ENCODE measurements around the gene GCFC2. TPM values are rescaled to one million over a fixed set of nuclear protein-coding genes. Genes with fewer than 3 reads are reported as not detected.

The GCFC2 gene
- total and polyA plus RNA-seq, 9 of the 15 experiments (the other 6 are each of a cell fraction or from before 2014, with no cell fraction given): 10.5 to 40.6 (median 23.0) TPM

DNA sequence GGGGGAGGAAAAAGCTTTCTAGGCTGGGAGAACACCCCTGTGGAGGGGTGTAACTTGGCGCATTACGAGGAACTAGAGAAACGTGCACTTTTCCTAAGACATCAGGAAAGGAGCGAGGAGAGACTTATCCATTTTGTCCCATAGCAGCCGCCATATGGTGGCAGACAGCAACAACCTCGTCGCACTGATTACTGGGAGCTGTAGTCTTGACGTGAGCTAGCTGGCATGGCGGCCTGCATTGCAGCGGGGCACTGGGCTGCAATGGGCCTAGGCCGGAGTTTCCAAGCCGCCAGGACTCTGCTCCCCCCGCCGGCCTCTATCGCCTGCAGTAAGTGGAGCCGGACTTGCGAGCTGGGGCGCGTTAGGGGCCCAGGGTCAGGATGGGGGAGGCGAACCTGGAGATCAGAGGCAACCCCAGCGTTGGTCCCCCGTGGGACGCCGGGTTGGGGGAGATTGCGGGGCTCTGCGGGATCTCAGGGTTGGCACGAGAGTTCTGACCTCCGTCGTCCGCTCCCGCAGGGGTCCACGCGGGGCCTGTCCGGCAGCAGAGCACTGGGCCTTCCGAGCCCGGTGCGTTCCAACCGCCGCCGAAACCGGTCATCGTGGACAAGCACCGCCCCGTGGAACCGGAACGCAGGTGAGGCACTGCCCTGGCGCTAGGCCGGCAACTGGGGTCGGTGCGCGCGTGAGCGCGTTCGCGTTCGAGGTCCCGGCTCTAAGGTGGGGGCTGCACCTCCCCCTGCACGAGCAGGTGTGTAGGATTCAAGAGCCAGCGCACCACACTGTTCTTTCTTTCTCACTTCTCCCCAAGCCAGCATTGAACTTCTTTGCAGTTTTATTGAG is 63.9 kb downstream of the GCFC2 start, which contains the start of gene MRPL19 (continued):
- TF ChIP-seq, protein P1, sequence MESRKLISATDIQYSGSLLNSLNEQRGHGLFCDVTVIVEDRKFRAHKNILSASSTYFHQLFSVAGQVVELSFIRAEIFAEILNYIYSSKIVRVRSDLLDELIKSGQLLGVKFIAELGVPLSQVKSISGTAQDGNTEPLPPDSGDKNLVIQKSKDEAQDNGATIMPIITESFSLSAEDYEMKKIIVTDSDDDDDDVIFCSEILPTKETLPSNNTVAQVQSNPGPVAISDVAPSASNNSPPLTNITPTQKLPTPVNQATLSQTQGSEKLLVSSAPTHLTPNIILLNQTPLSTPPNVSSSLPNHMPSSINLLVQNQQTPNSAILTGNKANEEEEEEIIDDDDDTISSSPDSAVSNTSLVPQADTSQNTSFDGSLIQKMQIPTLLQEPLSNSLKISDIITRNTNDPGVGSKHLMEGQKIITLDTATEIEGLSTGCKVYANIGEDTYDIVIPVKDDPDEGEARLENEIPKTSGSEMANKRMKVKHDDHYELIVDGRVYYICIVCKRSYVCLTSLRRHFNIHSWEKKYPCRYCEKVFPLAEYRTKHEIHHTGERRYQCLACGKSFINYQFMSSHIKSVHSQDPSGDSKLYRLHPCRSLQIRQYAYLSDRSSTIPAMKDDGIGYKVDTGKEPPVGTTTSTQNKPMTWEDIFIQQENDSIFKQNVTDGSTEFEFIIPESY (CRISPR knock-in tag; IDR thresholded peaks at IDR 0.05): no peak
- TF ChIP-seq SRSF1 (IDR thresholded peaks at IDR 0.05; ENCODE audit: low read depth, low read length) (no peak), ZNF583 (CRISPR knock-in tag; IDR thresholded peaks at IDR 0.05) (0 out of 2 replicates have a peak, but pooled peaks have one; percentile 54), ADNP (tag; IDR thresholded peaks at IDR 0.05) (no peak), TARDBP (IDR thresholded peaks at IDR 0.05) (no peak), ATF1 (CRISPR knock-in tag; IDR thresholded peaks at IDR 0.05) (no peak), ATF1 (tag; IDR thresholded peaks at IDR 0.05) (peak; percentile 81), ESRRA (IDR thresholded peaks at IDR 0.05; ENCODE audit: borderline replicate concordance, low read depth) (0 out of 2 replicates have a peak, but pooled peaks have one; percentile 8), NCOA4 (IDR thresholded peaks at IDR 0.05; ENCODE audit: partially characterized antibody) (no peak), XRCC5 (IDR thresholded peaks at IDR 0.05; ENCODE audit: low read depth, low read length) (no peak), TAF9B (IDR thresholded peaks at IDR 0.05; ENCODE audit: partially characterized antibody) (peak; percentile 74)
- TF ChIP-seq, protein P2, sequence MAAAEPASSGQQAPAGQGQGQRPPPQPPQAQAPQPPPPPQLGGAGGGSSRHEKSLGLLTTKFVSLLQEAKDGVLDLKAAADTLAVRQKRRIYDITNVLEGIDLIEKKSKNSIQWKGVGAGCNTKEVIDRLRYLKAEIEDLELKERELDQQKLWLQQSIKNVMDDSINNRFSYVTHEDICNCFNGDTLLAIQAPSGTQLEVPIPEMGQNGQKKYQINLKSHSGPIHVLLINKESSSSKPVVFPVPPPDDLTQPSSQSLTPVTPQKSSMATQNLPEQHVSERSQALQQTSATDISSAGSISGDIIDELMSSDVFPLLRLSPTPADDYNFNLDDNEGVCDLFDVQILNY (CRISPR knock-in tag; IDR thresholded peaks at IDR 0.05): peak; percentile 58; the same call in 1 of the 2 replicates
- TF ChIP-seq, protein P3, sequence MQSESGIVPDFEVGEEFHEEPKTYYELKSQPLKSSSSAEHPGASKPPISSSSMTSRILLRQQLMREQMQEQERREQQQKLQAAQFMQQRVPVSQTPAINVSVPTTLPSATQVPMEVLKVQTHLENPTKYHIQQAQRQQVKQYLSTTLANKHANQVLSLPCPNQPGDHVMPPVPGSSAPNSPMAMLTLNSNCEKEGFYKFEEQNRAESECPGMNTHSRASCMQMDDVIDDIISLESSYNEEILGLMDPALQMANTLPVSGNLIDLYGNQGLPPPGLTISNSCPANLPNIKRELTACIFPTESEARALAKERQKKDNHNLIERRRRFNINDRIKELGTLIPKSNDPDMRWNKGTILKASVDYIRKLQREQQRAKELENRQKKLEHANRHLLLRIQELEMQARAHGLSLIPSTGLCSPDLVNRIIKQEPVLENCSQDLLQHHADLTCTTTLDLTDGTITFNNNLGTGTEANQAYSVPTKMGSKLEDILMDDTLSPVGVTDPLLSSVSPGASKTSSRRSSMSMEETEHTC (IDR thresholded peaks at IDR 0.05): no peak
- TF ChIP-seq, protein P4, sequence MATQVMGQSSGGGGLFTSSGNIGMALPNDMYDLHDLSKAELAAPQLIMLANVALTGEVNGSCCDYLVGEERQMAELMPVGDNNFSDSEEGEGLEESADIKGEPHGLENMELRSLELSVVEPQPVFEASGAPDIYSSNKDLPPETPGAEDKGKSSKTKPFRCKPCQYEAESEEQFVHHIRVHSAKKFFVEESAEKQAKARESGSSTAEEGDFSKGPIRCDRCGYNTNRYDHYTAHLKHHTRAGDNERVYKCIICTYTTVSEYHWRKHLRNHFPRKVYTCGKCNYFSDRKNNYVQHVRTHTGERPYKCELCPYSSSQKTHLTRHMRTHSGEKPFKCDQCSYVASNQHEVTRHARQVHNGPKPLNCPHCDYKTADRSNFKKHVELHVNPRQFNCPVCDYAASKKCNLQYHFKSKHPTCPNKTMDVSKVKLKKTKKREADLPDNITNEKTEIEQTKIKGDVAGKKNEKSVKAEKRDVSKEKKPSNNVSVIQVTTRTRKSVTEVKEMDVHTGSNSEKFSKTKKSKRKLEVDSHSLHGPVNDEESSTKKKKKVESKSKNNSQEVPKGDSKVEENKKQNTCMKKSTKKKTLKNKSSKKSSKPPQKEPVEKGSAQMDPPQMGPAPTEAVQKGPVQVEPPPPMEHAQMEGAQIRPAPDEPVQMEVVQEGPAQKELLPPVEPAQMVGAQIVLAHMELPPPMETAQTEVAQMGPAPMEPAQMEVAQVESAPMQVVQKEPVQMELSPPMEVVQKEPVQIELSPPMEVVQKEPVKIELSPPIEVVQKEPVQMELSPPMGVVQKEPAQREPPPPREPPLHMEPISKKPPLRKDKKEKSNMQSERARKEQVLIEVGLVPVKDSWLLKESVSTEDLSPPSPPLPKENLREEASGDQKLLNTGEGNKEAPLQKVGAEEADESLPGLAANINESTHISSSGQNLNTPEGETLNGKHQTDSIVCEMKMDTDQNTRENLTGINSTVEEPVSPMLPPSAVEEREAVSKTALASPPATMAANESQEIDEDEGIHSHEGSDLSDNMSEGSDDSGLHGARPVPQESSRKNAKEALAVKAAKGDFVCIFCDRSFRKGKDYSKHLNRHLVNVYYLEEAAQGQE (IDR thresholded peaks at IDR 0.05; ENCODE audit: borderline replicate concordance): no peak
- TF ChIP-seq, protein P4 (CRISPR knock-in tag; IDR thresholded peaks at IDR 0.05; ENCODE audit: low read depth): no peak

Measured in K562 (cell line).